A549 treated with DMSO at 1 μM for 4 hours (cell line): Measurements from ENCODE around the gene PAH. TPM values are rescaled to one million over a fixed set of nuclear protein-coding genes. Genes with fewer than 3 reads are reported as not detected.

Experiments used
- total RNA-seq: library from RNA; stranded (reverse); fragments of 200-300 nt; extraction: Qiagen RNA extraction; gene quantifications from 5 replicates; pipeline ENCODE4 v1.2.3, GENCODE V29; 2022; ENCODE audit warnings: low read depth

Gene PAH
- not detected in 5 replicates for total RNA-seq

GRCh38 chr12:102917026-102917787 is at the start of gene PAH:
TSS of gene PAH (minus strand) at chr12:102917244. CDS start at chr12:102917130, 114 bp downstream.

GRCh38 chr12:102957339-102958050 is 40.5 kb upstream of the PAH start, which contains the start of gene ASCL1:
TSS of gene ASCL1 (plus strand) at chr12:102957674. CDS start at chr12:102958245, 571 bp downstream.

Other genes with a start within 250 kb of the PAH start
- 0.03 TPM in 2 of 5 replicates, not detected in the others for gene ASCL1, start 40.4 kb upstream of the PAH start, total RNA-seq